NCI-H128 (cell line): ENCODE results near the gene PPIB.

Experiments used
- DNase-seq: peaks from one replicate; lab custom pipeline; 2025; ENCODE audit not compliant: unreplicated experiment; lab: John Stamatoyannopoulos, UW

PPIB gene

GRCh38 chr15:64162869-64163658 is at the start of gene PPIB:
TSS of gene PPIB (minus strand) at chr15:64163022. CDS start at chr15:64162986, 36 bp downstream.
- DNase-seq = peak; percentile 82

DNA sequence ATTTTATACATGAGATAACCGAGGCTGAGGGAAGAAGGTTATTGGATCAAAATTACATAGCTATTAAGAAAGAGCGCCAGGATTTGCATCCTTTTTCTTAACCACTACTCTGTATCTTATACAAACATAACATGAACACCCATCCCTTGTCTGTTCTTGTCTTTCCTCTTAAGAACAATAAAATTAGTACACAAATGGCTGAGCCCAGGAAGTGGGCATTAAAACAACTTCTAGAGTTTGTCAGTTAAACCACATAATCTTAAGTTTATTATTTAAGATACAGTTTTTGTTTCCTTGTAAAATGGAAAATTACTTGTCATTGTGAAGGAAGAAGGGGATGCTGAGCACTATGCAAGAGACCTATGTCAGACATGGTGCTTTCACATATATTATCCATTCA is 48.9 kb upstream of the PPIB start:
- DNase-seq = no peak

GRCh38 chr15:64210371-64210770 is 47.5 kb upstream of the PPIB start:
- no peak for DNase-seq

DNA sequence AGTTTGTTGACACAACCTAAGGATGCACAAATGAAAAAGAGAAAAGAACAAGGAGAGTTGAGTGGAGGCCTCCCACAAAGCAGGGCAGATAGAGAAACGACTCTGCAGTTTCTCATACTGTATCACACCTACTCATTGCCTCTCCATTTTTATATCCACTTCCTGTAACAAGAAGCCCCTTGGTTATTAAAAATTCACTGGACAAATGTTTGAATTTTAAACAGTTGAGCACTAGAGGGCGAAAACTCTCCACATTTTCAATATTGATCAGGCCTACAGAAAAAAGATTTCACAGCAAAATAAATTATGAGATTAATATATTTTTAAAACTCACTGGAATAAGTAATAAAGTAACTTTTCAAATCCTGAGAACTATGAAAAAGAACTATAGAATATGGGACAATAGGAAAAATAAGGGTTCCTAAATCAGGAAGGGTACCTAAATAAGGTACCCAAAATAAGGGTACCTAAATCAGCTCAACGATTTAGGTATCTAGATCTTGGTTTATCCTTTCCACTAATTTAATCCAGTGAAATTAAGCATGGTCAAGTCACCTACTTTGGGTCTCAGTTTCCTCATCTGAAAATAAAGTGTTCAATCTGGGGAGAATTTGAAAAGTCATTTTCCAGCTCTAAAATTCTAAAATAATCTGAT is 47.0 kb upstream of the PPIB start:
- DNase-seq = no peak

GRCh38 chr15:64205202-64205601 is 42.4 kb upstream of the PPIB start:
- no peak for DNase-seq

DNA sequence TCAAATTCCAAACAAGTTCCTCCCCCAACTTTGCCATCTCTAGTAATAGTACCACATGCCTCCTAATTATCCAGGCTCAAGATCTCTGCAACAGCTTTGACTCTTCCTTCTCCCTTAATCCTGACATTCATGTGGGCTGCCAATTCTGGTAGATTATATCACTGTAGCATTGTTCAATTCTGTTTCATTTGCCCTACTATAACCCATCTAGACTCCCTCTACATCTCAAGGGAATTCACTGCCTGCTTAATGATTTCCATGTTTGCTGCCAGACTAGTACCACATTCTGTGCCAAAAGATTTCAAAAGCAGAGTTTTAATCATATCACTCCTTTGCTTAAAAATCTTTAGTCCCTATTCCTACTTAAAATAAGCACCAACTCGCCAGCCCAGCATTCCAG is 34.6 kb upstream of the PPIB start:
- DNase-seq = no peak

GRCh38 chr15:64193971-64194370 is 31.1 kb upstream of the PPIB start:
- DNase-seq = no peak

DNA sequence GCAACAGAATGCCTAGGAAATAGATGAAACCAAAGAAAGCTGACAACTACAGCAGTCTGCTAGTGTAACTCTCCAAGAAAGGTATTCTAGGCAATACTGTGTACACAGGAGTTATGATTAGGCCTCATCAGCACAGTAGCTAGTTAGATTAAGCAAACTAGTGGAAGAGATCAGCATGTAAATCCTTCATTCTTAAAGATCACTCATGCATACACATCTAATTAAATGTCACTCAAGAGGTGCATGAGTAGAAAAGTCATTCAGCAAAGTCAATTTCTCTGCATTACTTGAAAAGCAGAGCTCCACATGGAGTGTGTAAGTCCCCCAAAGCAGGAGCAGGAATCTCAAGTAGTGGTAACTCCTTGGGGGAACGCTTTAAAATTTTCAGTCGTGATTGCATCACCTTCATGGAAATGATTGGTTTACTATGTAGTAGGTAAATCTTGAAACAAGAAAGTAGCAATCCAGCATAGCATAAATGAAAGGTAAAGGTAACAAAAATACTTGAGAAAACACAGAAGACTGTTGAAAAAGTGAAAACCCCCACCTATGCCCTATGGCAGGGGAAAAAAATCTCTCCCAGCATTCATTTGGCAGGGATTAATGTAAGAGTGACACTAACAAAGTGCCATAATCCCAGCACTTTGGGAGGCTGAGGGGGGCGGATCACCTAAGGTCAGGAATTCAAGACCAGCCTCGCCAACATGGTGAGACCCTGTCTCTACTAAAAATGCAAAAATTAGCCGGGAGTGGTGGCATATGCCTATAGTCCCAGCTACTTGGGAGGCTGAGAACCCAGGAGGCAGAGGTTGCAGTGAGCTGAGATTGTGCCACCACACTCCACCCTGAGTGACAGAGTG is 29.4 kb upstream of the PPIB start:
- DNase-seq = no peak

GRCh38 chr15:64187396-64188191 is 24.8 kb upstream of the PPIB start:
- DNase-seq = no peak

DNA sequence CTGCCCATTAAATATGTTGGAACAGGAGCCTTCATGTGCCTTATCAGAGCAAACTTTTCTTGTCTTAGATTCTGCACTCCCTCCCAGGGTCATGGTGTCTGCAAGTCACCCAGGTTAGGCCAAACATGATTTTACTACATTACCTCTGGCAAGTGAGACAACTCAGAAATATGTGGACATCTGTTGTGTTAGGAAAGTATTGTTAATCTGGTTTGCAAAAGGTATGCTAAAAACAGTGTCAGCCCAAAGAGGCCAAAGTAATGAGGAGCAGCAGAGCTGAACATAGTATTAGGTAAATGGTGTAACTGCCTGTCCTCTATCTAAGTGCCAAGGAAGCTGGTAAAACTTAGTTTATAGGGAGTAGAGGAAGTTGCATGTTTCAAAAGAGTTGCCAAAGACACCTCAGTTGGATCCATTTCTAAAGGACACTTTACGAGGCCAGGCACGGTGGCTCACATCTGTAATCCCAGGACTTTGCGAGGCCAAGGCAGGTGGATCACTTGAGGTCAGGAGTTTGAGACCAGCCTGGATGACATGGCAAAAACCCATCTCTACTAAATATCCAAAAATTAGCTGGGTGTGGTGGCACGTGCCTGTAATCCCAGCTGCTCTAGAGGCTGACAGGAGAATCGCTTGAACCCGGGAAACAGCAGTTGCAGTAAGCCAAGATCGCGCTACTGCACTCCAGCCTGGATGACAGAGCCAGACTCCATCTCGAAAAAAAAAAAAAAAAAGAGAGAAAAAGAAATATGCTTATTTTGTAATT is 22.5 kb upstream of the PPIB start:
- DNase-seq = no peak

DNA sequence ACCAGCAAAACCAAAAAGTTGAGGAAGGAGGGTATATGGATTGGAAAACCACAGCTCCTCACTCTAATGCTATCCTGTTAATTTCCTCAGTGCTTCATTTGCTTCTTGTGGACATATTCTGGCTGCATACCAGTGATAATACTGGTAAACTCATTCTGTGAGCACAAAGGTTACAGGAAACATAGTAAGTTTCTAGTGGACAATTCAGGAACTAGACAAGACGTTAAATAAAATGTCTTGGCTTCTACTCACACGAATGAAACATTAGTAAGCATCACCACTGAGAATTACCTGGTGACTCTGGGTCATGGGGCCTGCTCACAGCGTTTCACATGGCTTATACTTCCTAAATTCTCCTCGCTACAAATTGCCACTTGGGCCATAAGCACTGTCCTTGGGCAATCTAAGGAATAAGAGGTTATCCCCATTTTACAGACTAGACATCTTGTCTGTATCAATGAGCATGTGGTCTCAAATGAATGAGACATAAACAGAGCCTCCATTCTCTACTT is 20.1 kb upstream of the PPIB start:
- no peak for DNase-seq

- peak; percentile 34 for DNase-seq
These were observed 17.5 kb upstream of the PPIB start for GRCh38 chr15:64180235-64180824.

GRCh38 chr15:64166102-64166890 is 3.5 kb upstream of the PPIB start:
- DNase-seq = no peak

DNA sequence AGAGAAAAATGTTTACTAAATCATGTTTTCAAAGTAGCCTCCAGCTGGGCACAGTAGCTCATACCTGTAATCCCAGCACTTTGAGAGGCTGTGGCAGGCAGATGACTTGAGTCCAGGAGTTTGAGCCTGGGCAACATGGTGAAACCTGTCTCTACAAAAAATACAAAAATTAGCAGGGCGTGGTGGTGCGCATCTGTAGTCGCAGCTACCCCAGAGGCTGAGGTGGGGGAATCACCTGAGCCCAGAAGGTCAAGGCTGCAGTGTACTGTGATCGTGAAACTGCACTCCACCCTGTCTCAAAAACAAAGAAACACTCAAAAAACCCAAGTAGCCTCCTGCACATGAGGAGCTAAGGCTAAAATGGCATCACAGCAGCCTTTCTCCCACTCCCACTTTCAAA is 1.6 kb upstream of the PPIB start:
- no peak for DNase-seq

DNA sequence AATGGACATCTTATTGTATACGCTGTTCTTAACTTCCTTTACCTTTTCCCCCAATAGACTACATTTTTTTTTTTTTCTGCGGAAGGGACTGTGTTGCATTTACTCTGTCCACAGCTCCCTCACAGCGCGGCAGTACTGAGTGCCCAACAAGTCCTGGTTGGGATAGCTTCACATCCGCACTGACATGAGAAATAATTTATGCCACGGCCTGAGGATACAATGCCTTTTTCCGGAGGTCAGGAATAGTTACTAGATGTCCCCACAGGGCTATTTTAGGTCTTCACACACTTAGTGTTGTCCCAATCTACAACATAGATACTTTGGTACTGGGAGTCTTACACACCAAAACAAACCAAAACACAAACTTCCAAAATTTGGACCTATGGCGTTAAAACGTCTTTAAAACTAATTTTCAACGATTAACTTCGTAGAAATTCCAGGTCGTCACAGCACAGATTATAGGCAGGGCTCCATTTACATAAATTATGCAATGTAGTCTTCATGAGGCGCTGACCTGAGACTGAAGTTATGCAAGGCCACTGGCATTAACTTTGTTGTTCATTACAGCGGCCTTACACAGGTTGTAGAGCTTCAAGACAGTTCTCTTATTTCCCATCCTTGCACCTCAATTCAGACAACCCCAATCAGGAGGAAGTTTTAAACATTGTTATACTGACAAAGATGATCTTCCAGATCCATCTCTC is 989 bp upstream of the PPIB start:
- DNase-seq = no peak

DNA sequence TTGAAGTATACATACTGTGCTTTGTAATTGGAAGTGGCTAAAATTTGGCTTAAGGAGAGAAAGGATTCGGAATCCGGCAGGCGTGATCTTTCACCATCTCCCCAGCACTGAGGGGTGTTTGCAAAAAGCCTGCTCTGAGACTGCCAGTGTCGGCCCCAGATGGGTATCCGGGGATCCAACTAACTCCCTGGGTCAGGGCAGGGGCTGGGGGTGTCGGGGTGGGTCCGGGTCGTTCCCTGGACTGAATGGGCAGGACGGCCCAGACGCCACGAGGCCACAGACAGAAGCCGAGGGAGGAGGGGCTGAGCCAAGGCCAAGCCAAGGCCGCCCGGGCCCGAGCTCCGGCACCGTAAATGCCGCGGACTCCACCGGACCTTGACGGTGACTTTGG is 349 bp downstream of the PPIB start:
- no peak for DNase-seq

DNA sequence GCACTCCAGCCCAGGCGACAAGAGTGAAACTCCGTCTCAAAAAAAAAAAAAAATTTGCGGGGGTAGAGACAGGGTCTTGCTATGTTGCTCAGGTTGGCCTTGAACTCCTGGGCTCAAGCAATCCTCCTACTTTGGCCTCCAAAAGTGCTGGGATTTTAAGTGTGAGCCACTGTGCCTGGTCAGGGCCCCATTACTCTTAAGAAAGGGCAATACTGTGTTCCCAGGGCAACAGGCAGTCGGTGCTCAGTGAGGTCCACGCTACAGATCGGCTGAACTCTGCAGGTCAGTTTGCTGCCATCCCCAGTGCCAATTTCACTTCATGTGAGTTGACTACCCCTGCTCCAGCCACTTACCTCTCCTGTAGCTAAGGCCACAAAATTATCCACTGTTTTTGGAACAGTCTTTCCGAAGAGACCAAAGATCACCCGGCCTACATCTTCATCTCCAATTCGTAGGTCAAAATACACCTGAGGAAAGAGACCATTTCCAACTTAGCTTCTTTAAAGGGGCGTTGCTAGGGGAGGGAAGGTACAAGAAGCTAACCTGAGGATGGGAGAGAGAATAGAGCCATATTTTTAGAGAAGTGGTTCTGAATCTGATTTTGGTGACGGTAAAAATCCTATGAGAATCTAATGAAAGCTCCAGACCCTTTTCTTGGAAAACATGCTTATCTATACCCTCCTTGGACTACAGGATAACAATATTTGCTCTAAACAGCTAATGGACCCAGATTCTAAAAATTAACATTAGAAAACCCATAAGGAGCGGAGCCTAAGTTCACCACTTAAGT is 939 bp downstream of the PPIB start:
- no peak for DNase-seq
